GM19099 (cell line): ENCODE measurements around the gene SKOR1.

ENCODE experiments used
- POLR2A ChIP-seq: IDR thresholded peaks from 3 replicates; pipeline ENCODE4 v1.6.1; 2011; ENCODE audit warnings: low read depth; ENCODE audit not compliant: insufficient read length; ENCODE audit errors: extremely low read depth

The SKOR1 gene

GRCh38 chr15:67824976-67825880, at the start of gene SKOR1:
Gene SKOR1 (plus strand): TSS chr15:67825509. CDS start chr15:67825603, 94 bp downstream.
- no peak for TF ChIP-seq POLR2A

DNA sequence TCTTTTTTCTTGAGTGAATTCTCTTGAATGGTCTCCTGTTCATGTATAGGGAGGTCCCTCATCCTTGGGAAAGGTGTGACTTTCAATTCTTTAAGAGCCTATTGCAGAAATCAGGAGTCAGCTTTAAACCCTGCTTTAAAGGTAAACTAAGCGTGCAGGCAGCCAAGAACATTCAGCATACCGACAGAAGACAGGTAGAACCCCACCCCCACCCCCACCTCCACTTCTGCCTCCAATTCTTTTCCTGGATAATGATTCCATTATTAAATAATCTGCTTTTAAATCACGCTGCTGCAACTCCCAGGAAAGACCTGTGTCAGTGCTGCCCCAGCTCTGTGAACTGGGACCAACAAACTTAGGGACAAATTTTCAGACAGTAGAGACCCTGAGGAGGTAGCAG, 49.3 kb upstream of the SKOR1 start:
- no peak for TF ChIP-seq POLR2A

- no peak for TF ChIP-seq POLR2A
Observed at GRCh38 chr15:67776600-67776999, 48.7 kb upstream of the SKOR1 start.

- TF ChIP-seq POLR2A, result no peak
Observed at GRCh38 chr15:67777071-67777470, 48.2 kb upstream of the SKOR1 start.

DNA sequence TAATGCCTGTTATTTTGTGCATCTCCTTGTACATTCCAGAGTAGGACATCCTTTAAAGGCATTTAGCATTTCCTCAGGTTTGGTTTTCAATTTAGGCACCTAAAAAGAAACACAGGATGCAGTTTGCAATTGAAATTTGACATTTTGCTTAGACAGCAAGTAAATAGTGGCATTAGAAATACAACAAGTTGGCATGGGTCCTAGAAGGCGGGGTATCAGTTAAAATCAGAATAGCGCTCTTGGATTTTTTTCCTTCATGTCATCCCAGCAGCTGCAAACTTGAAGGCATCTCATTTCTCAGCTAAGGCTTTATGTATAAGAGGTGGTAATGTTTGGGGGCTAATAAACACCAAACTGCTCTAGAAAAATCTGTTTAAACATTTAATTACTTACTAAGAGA, 47.5 kb upstream of the SKOR1 start:
- no peak for TF ChIP-seq POLR2A

DNA sequence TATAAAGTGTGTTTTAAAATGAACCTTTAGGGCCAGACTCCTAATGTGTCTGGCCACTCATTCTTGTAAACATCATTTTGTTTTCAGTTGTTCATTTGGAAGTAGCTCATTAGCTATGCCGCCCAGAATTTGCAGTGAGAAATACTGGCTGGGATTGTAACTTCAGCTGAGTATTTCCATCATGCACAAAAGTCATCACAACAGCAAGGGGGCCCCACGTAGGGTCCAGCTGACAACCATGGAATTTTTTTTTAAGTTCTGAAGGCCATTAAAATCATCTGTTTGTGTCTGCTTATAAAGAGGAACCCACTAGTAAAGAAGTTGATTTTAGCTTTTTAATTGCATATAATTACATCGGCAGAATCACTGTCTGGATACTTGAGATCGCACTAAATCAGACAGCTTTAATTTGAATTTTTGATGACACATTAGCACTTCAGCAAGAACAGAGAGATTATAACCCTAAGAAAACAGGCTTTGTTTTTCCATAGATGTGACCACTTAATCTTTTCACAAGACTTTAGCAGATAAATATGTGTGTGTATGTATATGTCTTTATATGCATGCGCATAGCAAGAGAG, 46.3 kb upstream of the SKOR1 start:
- no peak for TF ChIP-seq POLR2A

DNA sequence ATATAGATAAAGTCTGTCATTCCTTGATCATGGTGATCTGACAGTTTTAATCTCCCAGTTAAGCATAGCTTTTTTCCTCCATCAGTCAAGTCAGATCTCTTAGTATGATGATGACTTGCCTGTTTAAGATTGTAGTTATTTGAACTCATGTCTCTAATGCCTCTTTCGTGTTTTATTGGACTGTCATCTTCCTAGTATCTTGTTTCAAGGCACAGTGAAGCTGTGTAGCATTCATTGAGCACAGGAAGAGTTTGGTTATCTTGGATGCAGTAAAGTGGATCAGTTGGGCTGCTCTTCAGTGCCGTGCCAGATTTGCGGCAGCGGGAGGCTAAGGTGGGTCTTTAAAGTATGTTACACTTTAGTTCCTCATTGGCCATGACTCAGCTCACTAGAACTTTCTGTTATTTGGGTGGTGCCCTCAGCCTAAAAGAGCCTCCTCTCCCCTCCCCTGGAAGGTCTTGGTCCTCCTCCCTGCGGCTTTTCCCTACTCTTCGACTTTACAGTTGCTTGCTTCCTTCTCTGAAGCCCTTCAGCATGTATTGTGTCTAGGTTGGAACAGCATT, 45.7 kb upstream of the SKOR1 start:
- no peak for TF ChIP-seq POLR2A

GRCh38 chr15:67781061-67781460, 44.2 kb upstream of the SKOR1 start:
- TF ChIP-seq POLR2A, result no peak

DNA sequence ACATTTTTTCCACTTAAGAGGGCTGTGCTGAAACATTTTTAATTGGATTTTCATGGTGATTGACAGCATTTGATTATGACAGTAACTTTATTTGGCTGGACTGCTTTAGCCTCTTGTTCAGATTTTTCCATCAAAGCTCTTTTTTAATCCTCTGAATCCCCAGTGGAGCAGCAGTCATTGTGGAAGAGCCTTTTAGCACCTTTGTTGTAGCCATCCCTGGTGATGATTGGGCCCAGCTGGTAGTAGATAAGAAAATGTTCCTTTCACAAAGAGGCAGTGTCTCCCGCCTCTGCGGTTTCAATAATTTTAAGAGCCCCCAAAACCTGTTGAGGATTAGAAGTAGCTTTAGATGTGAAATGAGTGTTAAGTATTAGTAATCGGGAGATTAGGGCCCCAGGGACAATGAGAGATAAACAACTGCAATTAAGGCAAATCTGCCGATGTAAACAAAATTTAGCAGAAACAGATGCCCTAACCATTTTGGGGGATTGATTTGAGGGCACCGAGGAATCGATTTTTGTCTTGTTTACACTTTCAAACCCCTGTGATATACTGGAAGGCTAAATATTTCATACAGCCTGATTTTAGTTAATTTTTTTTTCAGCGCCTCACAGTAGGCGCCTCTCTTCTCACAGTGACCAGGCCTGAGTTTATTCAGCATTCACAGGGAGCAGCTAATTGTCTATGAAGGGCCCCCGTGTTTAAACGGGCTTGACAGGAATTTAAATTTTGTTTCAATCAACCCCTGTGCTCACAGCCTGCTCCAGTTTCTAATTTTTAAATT, 43.2 kb upstream of the SKOR1 start:
- TF ChIP-seq POLR2A, result no peak

DNA sequence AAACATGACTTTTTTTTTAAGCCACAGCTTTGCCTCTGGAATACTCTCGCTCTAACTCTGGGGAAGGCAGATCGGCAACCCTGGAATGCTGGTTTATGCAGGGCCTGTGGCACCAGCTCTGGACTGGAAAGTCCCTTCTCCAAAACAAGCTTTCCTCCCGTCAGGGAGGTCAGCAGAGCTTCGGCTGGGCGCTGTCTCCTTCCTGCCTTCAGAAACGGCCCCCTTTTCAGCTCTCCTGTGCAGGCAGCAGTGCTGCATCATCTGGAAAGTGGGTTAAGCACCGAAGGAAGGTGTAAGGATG, 42.7 kb upstream of the SKOR1 start:
- no peak for TF ChIP-seq POLR2A

- no peak for TF ChIP-seq POLR2A
Observed at GRCh38 chr15:67783303-67783702, 42.0 kb upstream of the SKOR1 start.

- TF ChIP-seq POLR2A, result no peak
Observed at GRCh38 chr15:67784090-67784781, 41.1 kb upstream of the SKOR1 start.

DNA sequence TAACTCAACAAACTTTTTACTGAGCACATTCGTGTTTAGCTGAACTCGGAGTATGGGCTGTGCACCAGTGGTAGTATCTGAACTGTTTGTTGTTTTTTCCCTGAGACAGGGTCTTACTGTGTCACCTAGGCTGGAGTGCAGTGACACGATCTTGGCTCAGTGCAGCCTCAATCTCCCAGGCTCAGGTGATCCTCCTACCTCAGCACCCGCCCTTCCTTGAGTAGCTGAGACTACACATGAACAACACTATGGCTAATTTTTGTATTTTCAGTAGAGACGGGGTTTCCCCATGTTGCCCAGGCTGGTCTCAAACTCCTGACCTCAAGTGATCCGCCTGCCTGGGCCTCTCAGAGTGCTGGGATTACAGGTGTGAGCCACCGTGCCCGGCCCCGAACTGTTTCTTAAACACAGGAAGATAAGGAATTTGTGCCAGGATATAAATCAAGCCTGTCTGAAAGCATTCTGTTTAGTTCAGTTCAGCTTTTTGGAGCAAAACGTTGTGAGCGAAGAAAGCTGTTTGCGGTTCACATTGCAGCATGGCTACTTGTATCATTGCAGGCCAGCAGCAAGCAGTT, 40.4 kb upstream of the SKOR1 start:
- no peak for TF ChIP-seq POLR2A

DNA sequence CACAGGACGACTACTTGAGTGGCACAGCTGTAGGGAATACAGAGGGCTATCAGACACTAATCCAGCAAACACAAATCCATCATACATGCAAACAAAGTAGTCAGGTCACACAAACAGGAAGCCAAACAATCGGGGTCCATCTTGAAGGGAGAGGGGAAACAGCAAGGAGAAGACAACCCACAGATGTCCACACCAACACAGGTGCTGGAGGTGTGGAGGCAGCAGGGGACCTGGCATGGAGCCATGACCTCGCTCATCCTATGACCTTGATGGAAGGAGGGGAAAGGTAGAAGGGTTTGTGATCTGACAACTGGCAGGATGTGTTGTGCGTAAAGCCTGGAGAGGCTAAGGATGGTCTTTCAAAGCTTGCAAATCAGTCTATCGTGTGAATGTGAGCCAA, 39.9 kb upstream of the SKOR1 start:
- no peak for TF ChIP-seq POLR2A

DNA sequence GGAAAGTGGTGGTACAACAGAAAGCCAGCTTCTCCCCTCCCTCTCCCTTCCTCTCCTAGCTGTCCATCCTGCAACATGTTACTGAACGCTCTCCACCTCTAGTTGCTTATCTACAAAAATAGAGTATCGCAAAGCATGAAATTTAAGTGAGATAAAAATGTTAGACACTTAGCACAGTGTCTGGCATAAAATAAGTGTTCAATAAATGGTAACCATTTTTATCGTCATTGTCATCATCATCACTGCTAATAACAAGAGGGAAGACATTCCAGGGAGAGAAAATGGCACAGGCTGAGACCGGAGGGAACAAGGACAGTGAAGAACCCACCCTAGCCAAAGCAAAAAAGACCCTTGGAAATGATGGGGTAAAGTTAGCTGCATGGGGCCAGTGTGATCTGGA, 38.7 kb upstream of the SKOR1 start:
- TF ChIP-seq POLR2A, result no peak

- no peak for TF ChIP-seq POLR2A
Observed at GRCh38 chr15:67788986-67789385, 36.3 kb upstream of the SKOR1 start.
